Sigmoid colon (tissue), 7 donors: ENCODE data around the gene HMG20A. TPM values are rescaled to one million over a fixed set of nuclear protein-coding genes. Genes with fewer than 3 reads are reported as not detected.

ENCODE experiments used
- DNase-seq: peaks from one replicate; pipeline ENCODE4 v3.0.0-alpha.2; 2019
- H3K27ac ChIP-seq, 4 donors: fragments of 200-600 bp; sonication (generic); one replicate each; pipeline ENCODE4 v1.5.1; 2016 to 2019; ENCODE audit warnings: mild to moderate bottlenecking in 1 of 4
- H3K27me3 ChIP-seq, 3 donors: fragments of 200-600 bp; sonication (generic); one replicate each; pipeline ENCODE4 v1.5.1; 2019; ENCODE audit warnings: mild to moderate bottlenecking in 1 of 3
- H3K36me3 ChIP-seq, 4 donors: fragments of 200-600 bp; sonication (generic); one replicate each; pipeline ENCODE4 v1.5.1; 2016 to 2019
- H3K4me1 ChIP-seq, 4 donors: fragments of 200-600 bp; sonication (generic); one replicate each; pipeline ENCODE4 v1.5.1; 2017 to 2019
- H3K4me3 ChIP-seq, 4 donors: fragments of 200-600 bp; sonication (generic); one replicate each; pipeline ENCODE4 v1.5.1; 2017 to 2019; ENCODE audit warnings: mild to moderate bottlenecking in 2 of 4, moderate library complexity in 1 of 4
- H3K9me3 ChIP-seq, 4 donors: fragments of 200-600 bp in 3 of 4; sonication (generic) in 3 of 4; one replicate each; pipeline versions ENCODE4 v1.5.1 to v1.6.1; 2013 to 2019
- EP300 ChIP-seq, 4 donors: sonication (generic); formaldehyde crosslinking; IDR thresholded peaks; one replicate each; pipeline ENCODE4 v1.6.1; 2017; ENCODE audit warnings: antibody characterized with exemption in 4 of 4
- POLR2A ChIP-seq, 2 donors: fragments of 450-650 bp; IDR thresholded peaks; one replicate each; pipeline ENCODE4 v1.6.1; 2016; ENCODE audit warnings: antibody characterized with exemption in 2 of 2, mild to moderate bottlenecking in 2 of 2, moderate library complexity in 2 of 2
- POLR2AphosphoS5 ChIP-seq, 4 donors: sonication (generic); formaldehyde crosslinking; IDR thresholded peaks; one replicate each; pipeline ENCODE4 v1.6.1; 2017; ENCODE audit warnings: antibody characterized with exemption in 4 of 4
- WGBS, 2 donors: extraction: QIAGEN DNeasy Blood & Tissue Kit; methylation state at CpG; one replicate each; pipeline ENCODE4 v1.1.7; 2013; 5-methylcytosine and 5-hydroxymethylcytosine counted together
- intact Hi-C: fragments of 100-400 bp; cut with DNase I; formaldehyde crosslinking; loops from one replicate; pipeline ENCODE4 v1.15.1; 2023
- polyA plus RNA-seq, 3 donors: library from polyadenylated mRNA; stranded (reverse); fragments of 200-250 nt; gene quantifications; one replicate each; pipeline ENCODE4 v1.2.3, GENCODE V29; 2013
- total RNA-seq, 4 donors: library from RNA; depleted of rRNA; stranded (reverse); fragments of >200 nt; gene quantifications; one replicate each; pipeline ENCODE4 v1.1.0, GENCODE V29; 2016
- TF ChIP-seq, protein P1 (sequence below), 4 experiments: fragments of 450-650 bp in 3 of 4; fragments of 200-600 bp in 1 of 4; IDR thresholded peaks; one replicate each; pipeline ENCODE4 v1.5.1; 2016 to 2019; ENCODE audit warnings: antibody characterized with exemption in 4 of 4, mild to moderate bottlenecking in 3 of 4, moderate library complexity in 2 of 4
- donor health status: healthy with polysubstance abuse.
- donor health status: Bipolar disorder and iron deficiency.
- donor health status: healthy.

HMG20A gene
- total and polyA plus RNA-seq, 7 donors = 7.8 to 29.0 (median 22.5) TPM

DNA sequence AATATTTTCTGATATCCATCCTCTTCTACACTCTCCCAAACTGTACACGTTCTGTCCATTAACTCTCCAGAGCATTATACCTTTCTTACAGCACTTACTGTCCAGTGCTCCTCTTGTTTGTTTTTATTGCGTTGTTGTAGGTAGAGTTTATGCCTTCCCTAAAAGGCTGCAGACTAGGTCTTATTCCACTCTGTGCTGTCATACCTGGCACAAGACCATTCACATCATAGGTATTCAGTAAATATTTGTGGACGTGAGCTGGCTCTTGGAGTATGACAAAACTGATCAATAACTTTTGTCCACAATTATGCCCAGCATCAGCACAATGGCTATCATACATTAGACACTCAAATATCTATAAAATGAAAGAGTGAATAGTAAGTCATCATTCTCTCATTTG, 4.4 kb downstream of the HMG20A start:
- intact Hi-C loops = no loop called here
- H3K27ac ChIP-seq = no peak overlapping the region
- no peaks in the 10 kb centered on the region for H3K36me3 ChIP-seq
- peaks cover 0 to 27% (median 21%) of the 10 kb centered on the region in 4 donors for H3K4me1 ChIP-seq
- H3K9me3 ChIP-seq = no peaks in the 10 kb centered on the region
- H3K4me3 ChIP-seq = no peak overlapping the region
- no peak for DNase-seq
- TF ChIP-seq POLR2A (IDR thresholded peaks at IDR 0.05) = no peak
- TF ChIP-seq EP300 (IDR thresholded peaks at IDR 0.05) = no peak
- TF ChIP-seq POLR2AphosphoS5 (IDR thresholded peaks at IDR 0.05) = no peak
- TF ChIP-seq, protein P1, sequence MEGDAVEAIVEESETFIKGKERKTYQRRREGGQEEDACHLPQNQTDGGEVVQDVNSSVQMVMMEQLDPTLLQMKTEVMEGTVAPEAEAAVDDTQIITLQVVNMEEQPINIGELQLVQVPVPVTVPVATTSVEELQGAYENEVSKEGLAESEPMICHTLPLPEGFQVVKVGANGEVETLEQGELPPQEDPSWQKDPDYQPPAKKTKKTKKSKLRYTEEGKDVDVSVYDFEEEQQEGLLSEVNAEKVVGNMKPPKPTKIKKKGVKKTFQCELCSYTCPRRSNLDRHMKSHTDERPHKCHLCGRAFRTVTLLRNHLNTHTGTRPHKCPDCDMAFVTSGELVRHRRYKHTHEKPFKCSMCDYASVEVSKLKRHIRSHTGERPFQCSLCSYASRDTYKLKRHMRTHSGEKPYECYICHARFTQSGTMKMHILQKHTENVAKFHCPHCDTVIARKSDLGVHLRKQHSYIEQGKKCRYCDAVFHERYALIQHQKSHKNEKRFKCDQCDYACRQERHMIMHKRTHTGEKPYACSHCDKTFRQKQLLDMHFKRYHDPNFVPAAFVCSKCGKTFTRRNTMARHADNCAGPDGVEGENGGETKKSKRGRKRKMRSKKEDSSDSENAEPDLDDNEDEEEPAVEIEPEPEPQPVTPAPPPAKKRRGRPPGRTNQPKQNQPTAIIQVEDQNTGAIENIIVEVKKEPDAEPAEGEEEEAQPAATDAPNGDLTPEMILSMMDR (IDR thresholded peaks at IDR 0.05) = no peak
- no peaks in the 10 kb centered on the region for H3K27me3 ChIP-seq
- 87 to 91% methylated on average over 3 of the region's 3 CpGs for WGBS, 2 donors

DNA sequence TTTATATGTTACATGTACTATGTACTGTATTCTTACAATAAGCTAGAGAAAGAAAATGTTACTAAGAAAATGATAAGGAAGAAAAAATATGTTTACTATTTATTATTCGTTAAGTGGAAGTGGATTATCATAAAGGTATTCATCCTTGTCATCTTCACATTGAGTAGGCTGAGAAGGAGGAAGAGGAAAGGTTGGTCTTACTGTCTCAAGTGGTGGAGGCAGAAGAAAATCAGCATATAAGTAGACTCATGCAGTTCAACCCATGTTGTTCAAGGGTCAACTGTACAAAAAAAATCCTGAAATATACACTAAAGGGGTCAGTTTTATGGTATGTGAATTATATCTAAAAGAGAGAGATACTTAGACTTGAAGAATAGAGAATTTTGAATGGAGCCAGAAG, 5.7 kb downstream of the HMG20A start:
- Histone ChIP-seq H3K36me3 (no peaks in the 10 kb centered on the region), H3K4me1 (peaks cover 0 to 25% (median 18%) of the 10 kb centered on the region in 4 donors)
- intact Hi-C loops = no loop called here

DNA sequence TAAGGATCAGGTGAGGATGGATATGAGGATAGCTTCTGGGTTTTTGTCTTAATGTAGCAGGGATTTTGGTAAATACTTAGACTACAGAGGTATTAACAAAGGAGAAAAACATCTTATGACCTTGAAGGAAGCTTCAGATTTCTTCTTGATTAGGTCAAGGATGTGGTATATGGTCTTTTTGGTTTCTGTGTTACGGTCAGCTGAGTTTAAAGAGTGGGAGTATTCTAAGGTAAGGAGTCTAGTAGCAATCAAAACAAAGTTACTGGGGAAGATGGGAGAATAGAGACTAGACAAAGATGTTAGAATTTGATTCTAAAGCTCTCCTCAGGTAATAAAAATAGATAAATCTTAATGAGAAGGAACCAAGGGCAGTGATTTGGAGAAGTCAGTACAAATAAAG, 6.2 kb downstream of the HMG20A start:
- Histone ChIP-seq H3K4me1 (peaks cover 0 to 20% (median 13%) of the 10 kb centered on the region in 4 donors), H3K36me3 (no peaks in the 10 kb centered on the region), H3K27me3 (no peaks in the 10 kb centered on the region), H3K9me3 (no peaks in the 10 kb centered on the region), H3K4me3 (no peak overlapping the region), H3K27ac (no peak overlapping the region)
- DNase-seq = no peak
- intact Hi-C loops = no loop called here
- WGBS, 2 donors = 59 to 86% methylated on average over 1 of the region's 1 CpG
- TF ChIP-seq POLR2AphosphoS5 (IDR thresholded peaks at IDR 0.05) (no peak), POLR2A (IDR thresholded peaks at IDR 0.05) (no peak), EP300 (IDR thresholded peaks at IDR 0.05) (no peak)
- TF ChIP-seq, protein P1 (IDR thresholded peaks at IDR 0.05) = no peak

More for the DNA sequence above, 5.7 kb downstream of the HMG20A start:
- Histone ChIP-seq H3K9me3 (no peaks in the 10 kb centered on the region), H3K27ac (no peak overlapping the region), H3K4me3 (no peak overlapping the region), H3K27me3 (no peaks in the 10 kb centered on the region)
- DNase-seq = no peak
- TF ChIP-seq POLR2AphosphoS5 (IDR thresholded peaks at IDR 0.05) (no peak), EP300 (IDR thresholded peaks at IDR 0.05) (no peak), POLR2A (IDR thresholded peaks at IDR 0.05) (no peak)
- TF ChIP-seq, protein P1 (IDR thresholded peaks at IDR 0.05) = no peak
- WGBS, 2 donors = 64 to 84% methylated on average over 1 of the region's 1 CpG

DNA sequence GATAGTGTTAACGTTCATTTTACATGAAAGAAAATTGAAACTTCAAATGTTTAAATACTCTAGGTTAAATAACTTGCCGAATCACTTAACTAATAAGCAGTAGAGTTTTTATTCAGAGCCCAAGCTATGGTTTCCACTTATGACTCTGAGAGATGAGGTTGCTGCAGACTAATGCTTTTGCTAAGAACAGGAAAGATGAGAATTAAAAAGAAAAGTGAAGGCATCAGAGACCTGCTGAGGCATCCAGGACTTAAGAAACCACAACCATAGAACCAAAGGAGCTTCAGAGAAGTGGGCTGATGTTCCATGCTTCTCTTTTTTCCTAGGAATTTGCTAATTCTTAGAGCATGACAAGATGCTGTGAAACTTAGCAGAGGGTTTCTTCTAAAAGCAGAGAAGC, 9.5 kb downstream of the HMG20A start:
- Histone ChIP-seq H3K27ac (no peak overlapping the region), H3K36me3 (peaks cover 0 to 4% (median 0%) of the 10 kb centered on the region in 4 donors), H3K4me1 (no peaks in the 10 kb centered on the region), H3K27me3 (no peaks in the 10 kb centered on the region), H3K4me3 (no peak overlapping the region), H3K9me3 (no peaks in the 10 kb centered on the region)
- intact Hi-C loops = no loop called here
- TF ChIP-seq EP300 (IDR thresholded peaks at IDR 0.05) (no peak), POLR2AphosphoS5 (IDR thresholded peaks at IDR 0.05) (no peak), POLR2A (IDR thresholded peaks at IDR 0.05) (no peak)
- TF ChIP-seq, protein P1 (IDR thresholded peaks at IDR 0.05) = no peak
- 81 to 89% methylated on average over 2 of the region's 2 CpGs for WGBS, 2 donors
- DNase-seq = no peak

DNA sequence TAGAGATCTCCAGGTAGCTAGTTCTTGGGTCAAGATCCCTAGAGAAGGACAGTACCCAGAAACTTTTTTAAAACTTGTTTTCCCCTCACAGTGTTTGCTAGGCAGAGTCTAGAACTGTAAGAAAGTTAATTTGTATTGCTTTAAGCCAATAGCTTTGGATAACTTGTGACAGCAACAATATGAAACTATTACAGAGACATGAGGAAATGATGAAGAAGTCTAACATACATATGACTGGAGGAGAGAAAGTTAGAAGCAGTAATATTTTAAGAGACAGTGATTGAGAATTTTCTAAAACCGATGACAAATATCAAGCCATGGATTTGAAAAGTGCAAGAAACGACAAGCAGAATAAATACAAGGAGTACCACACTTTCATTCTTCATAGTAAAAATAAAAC, 10.0 kb downstream of the HMG20A start:
- TF ChIP-seq, protein P1 (IDR thresholded peaks at IDR 0.05) = no peak
- TF ChIP-seq POLR2AphosphoS5 (IDR thresholded peaks at IDR 0.05) = no peak
- TF ChIP-seq POLR2A (IDR thresholded peaks at IDR 0.05) = no peak
- TF ChIP-seq EP300 (IDR thresholded peaks at IDR 0.05) = no peak
- H3K9me3 ChIP-seq = no peaks in the 10 kb centered on the region
- intact Hi-C loops = no loop called here
- no peaks in the 10 kb centered on the region for H3K27me3 ChIP-seq
- peaks cover 0 to 4% (median 0%) of the 10 kb centered on the region in 4 donors for H3K36me3 ChIP-seq
- WGBS, 2 donors = 85 to 91% methylated on average over 2 of the region's 2 CpGs
- no peak overlapping the region for H3K4me3 ChIP-seq
- no peak overlapping the region for H3K27ac ChIP-seq
- no peaks in the 10 kb centered on the region for H3K4me1 ChIP-seq
- DNase-seq = no peak
